B cell (primary cell): Measurements from ENCODE around the gene CD226. TPM values are rescaled to one million over a fixed set of nuclear protein-coding genes. Genes with fewer than 3 reads are reported as not detected.

Experiments
- ATAC-seq: fragments of 200-7000 bp; cut with Tn5 transposase; one replicate; pipeline ENCODE4 v1.10.0; 2021; ENCODE audit warnings: low read depth, mild to moderate bottlenecking, moderate number of reproducible peaks, moderate library complexity
- CTCF ChIA-PET: fragments of 350-600 bp; sonication (Branson Sonifier 250); formaldehyde crosslinking; loops from one replicate; lab custom pipeline; 2021; ENCODE audit warnings: antibody characterized with exemption, inconsistent platforms; lab: Charles Lee
- POLR2A ChIA-PET: fragments of 350-600 bp; sonication (Branson Sonifier 250); formaldehyde crosslinking; loops from one replicate; lab custom pipeline; 2021; ENCODE audit warnings: antibody characterized with exemption; lab: Charles Lee
- DNase-seq: peaks from one replicate; pipeline ENCODE4 v3.0.0; 2013
- H2AFZ ChIP-seq: 2 replicates; pipeline ENCODE4 v1.6.1; 2012; ENCODE audit warnings: mild to moderate bottlenecking, low read depth, low read length; ENCODE audit not compliant: insufficient read depth, poor library complexity, severe bottlenecking
- H3K27ac ChIP-seq, 2 donors: 1 replicate in 1 of 2; 2 replicates in 1 of 2; pipeline ENCODE4 v1.5.1; 2012 to 2013; ENCODE audit warnings: low read length in 2 of 2, mild to moderate bottlenecking in 2 of 2, moderate library complexity in 1 of 2
- H3K27me3 ChIP-seq, 4 experiments: fragments of 200-600 bp in 1 of 4; sonication (generic) in 1 of 4; replicated peaks in 1 of 4; 1 replicate in 2 of 4; 2 replicates in 2 of 4; pipeline versions ENCODE4 v1.6.1 to v1.7.0; 2013 to 2016; ENCODE audit warnings: low read length in 3 of 4, mild to moderate bottlenecking in 2 of 4, mixed read lengths in 1 of 4, moderate library complexity in 1 of 4; ENCODE audit not compliant: insufficient read depth in 4 of 4, control insufficient read depth in 3 of 4; ENCODE audit errors: control extremely low read depth in 1 of 4
- H3K36me3 ChIP-seq, 2 experiments: replicated peaks in 1 of 2; 1 replicate in 1 of 2; 2 replicates in 1 of 2; pipeline versions ENCODE4 v1.6.1 to v1.7.1; 2013; ENCODE audit warnings: low read length in 1 of 2; ENCODE audit not compliant: insufficient read depth in 2 of 2, control insufficient read depth in 1 of 2; ENCODE audit errors: control extremely low read depth in 1 of 2, extremely low read depth in 1 of 2
- H3K4me1 ChIP-seq, 2 donors: fragments of 200-600 bp in 1 of 2; sonication (generic) in 1 of 2; 1 replicate in 1 of 2; 2 replicates in 1 of 2; pipeline versions ENCODE4 v1.5.1 to v1.6.1; 2013 to 2017; ENCODE audit warnings: low read length in 2 of 2; ENCODE audit not compliant: control insufficient read depth in 2 of 2, insufficient read depth in 2 of 2
- H3K4me2 ChIP-seq: replicated peaks from 2 replicates; pipeline ENCODE3; 2012; ENCODE audit warnings: mild to moderate bottlenecking, low read depth, low read length; ENCODE audit not compliant: poor library complexity, severe bottlenecking
- H3K4me3 ChIP-seq, 5 experiments: fragments of 200-600 bp in 1 of 5; sonication (generic) in 1 of 5; 1 replicate in 3 of 5; 2 replicates in 2 of 5; pipeline versions ENCODE4 v1.5.1 to v1.7.0; 2011 to 2016; ENCODE audit warnings: low read length in 4 of 5, mild to moderate bottlenecking in 4 of 5, low read depth in 2 of 5, control low read depth in 1 of 5, moderate library complexity in 1 of 5; ENCODE audit not compliant: insufficient read depth in 1 of 5; ENCODE audit errors: control extremely low read depth in 1 of 5, extremely low read depth in 1 of 5
- H3K79me2 ChIP-seq: fragments of 200-600 bp; sonication (generic); one replicate; pipeline ENCODE4 v1.6.0; 2016; ENCODE audit warnings: low read length; ENCODE audit not compliant: control insufficient read depth, insufficient read depth
- H3K9ac ChIP-seq: fragments of 200-600 bp; sonication (generic); 2 replicates; pipeline ENCODE4 v1.6.1; 2017; ENCODE audit warnings: mild to moderate bottlenecking, low read length, moderate library complexity
- H3K9me3 ChIP-seq, 3 donors: one replicate each; pipeline versions ENCODE4 v1.6.1 to v1.7.1; 2013; ENCODE audit warnings: low read length in 2 of 3; ENCODE audit not compliant: control insufficient read depth in 2 of 3, insufficient read depth in 1 of 3; ENCODE audit errors: control extremely low read depth in 1 of 3
- H4K20me1 ChIP-seq: 2 replicates; pipeline ENCODE4 v1.6.0; 2012; ENCODE audit warnings: mild to moderate bottlenecking, low read length; ENCODE audit not compliant: insufficient read depth, control insufficient read depth, poor library complexity, severe bottlenecking
- H3K27ac Mint-ChIP-seq: one replicate; pipeline ENCODE4 v1.8.0; 2021; ENCODE audit warnings: mixed read lengths
- H3K27me3 Mint-ChIP-seq: one replicate; pipeline ENCODE4 v1.8.0; 2021; ENCODE audit warnings: mixed read lengths
- H3K4me1 Mint-ChIP-seq: one replicate; pipeline ENCODE4 v1.8.0; 2021; ENCODE audit warnings: mixed read lengths
- H3K4me3 Mint-ChIP-seq: one replicate; pipeline ENCODE4 v1.8.0; 2021; ENCODE audit warnings: mixed read lengths
- H3K9me3 Mint-ChIP-seq: one replicate; pipeline ENCODE4 v1.8.0; 2022; ENCODE audit warnings: mixed read lengths; ENCODE audit not compliant: insufficient read depth
- CTCF ChIP-seq: fragments of 200-600 bp; IDR thresholded peaks from one replicate; pipeline ENCODE4 v1.8.0; 2022; ENCODE audit warnings: antibody characterized with exemption, mild to moderate bottlenecking
- EZH2 ChIP-seq: IDR thresholded peaks from 2 replicates; pipeline ENCODE4 v1.6.1; 2012; ENCODE audit warnings: borderline replicate concordance, low read depth, mild to moderate bottlenecking, moderate library complexity, low read length; ENCODE audit not compliant: insufficient read depth, poor library complexity, severe bottlenecking
- WGBS: methylation state at CpG from one replicate; pipeline ENCODE4 v1.1.5; 2013; ENCODE audit warnings: missing lambda C conversion rate; ENCODE audit not compliant: insufficient coverage; 5-methylcytosine and 5-hydroxymethylcytosine counted together
- intact Hi-C: fragments of 100-400 bp; cut with micrococcal nuclease; formaldehyde crosslinking; loops from one replicate; pipeline ENCODE4 v1.10.0; 2022
- polyA plus RNA-seq: library from polyadenylated mRNA; depleted of rRNA; stranded (reverse); fragments of >200 nt; gene quantifications from 2 replicates; pipeline ENCODE4 v1.2.3, GENCODE V29; 2012
- total RNA-seq, 2 donors: library from RNA; stranded (reverse); fragments of 120-200 nt in 1 of 2; gene quantifications; 1 replicate in 1 of 2; 2 replicates in 1 of 2; pipeline versions ENCODE4 v1.2.3 to v1.2.4, GENCODE V29; 2013 to 2022

The CD226 gene
- total and polyA plus RNA-seq, 2 donors (not counting 1 experiment from before 2014, with no cell fraction given): 0.78 to 2.6 TPM

GRCh38 chr18:69945220-69946114 lies 2.2 kb downstream of the CD226 start:
- POLR2A ChIA-PET: no interaction called here
- no peak overlapping the region for H3K4me3 Mint-ChIP-seq
- TF ChIP-seq EZH2 (no peak), CTCF (no peak)
- H3K27me3 Mint-ChIP-seq: no peaks in the 10 kb centered on the region
- H3K4me1 Mint-ChIP-seq: peaks cover 7% of the 10 kb centered on the region
- CTCF ChIA-PET: no interaction called here
- peaks cover 9% of the 10 kb centered on the region for H3K9me3 Mint-ChIP-seq
- Histone ChIP-seq H4K20me1 (no peaks in the 10 kb centered on the region), H3K4me2 (no peak overlapping the region), H3K27ac (no peak overlapping the region), H3K79me2 (no peaks in the 10 kb centered on the region), H3K27me3 (no peaks in the 10 kb centered on the region), H3K4me1 (peaks cover 7 to 8% of the 10 kb centered on the region in 2 donors), H3K4me3 (no peak overlapping the region), H3K9ac (no peak overlapping the region), H2AFZ (no peak overlapping the region), H3K36me3 (no peaks in the 10 kb centered on the region), H3K9me3 (peaks cover 0 to 9% (median 0%) of the 10 kb centered on the region in 3 donors)
- DNase-seq (no peak), ATAC-seq (no peak)
- 95% methylated on average over 7 of the region's 11 CpGs for WGBS
- intact Hi-C loops: no loop called here
- no peak overlapping the region for H3K27ac Mint-ChIP-seq

GRCh38 chr18:69944436-69944835 lies 3.2 kb downstream of the CD226 start:
- H3K27me3 Mint-ChIP-seq: no peaks in the 10 kb centered on the region
- Histone ChIP-seq H3K36me3 (no peaks in the 10 kb centered on the region), H3K9me3 (peaks cover 0 to 9% (median 0%) of the 10 kb centered on the region in 3 donors), H3K27me3 (no peaks in the 10 kb centered on the region), H2AFZ (no peak overlapping the region), H3K4me3 (no peak overlapping the region), H3K27ac (no peak overlapping the region), H3K9ac (no peak overlapping the region), H4K20me1 (no peaks in the 10 kb centered on the region), H3K79me2 (no peaks in the 10 kb centered on the region), H3K4me2 (no peak overlapping the region), H3K4me1 (peaks cover 7% of the 10 kb centered on the region in 2 donors)
- TF ChIP-seq EZH2 (no peak), CTCF (no peak)
- peaks cover 12% of the 10 kb centered on the region for H3K9me3 Mint-ChIP-seq
- peaks cover 9% of the 10 kb centered on the region for H3K4me1 Mint-ChIP-seq
- POLR2A ChIA-PET: no interaction called here
- DNase-seq (no peak), ATAC-seq (no peak)
- intact Hi-C loops: no loop called here
- CTCF ChIA-PET: no interaction called here
- no peak overlapping the region for H3K27ac Mint-ChIP-seq
- WGBS: no CpG with 5 or more reads among the region's 2 CpGs
- H3K4me3 Mint-ChIP-seq: no peak overlapping the region
